Measurements from ENCODE around the gene LRRC37A3.
A peak's percentile ranks its signal among the peaks of the same experiment; 100 is the strongest.
"Not testable (repeated sequence)": the region's sequence is repeated elsewhere in the genome, so short reads cannot be mapped to it uniquely, and the experiment has no call there.

Gene LRRC37A3

DNA sequence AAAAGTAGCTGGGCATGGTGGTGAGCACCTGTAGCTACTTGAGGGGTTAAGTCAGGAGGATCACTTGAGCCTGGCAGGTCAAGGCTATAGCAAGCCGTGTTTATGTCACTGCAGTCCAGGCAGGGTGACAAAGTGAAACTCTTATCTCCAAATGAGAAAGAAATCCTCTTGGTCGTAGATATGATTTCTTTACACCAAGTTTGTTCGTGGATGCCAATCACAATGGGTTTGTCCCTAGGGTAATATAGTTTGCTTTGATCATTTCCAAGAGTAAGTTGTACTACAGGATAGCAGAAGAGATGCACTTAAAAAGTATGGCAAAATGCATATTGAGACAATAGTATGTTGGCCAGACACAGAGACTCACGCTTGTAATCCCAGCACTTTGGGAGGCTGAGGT lies 6.0 kb upstream of the LRRC37A3 start:
- DNase-seq, result not testable (repeated sequence)

DNA sequence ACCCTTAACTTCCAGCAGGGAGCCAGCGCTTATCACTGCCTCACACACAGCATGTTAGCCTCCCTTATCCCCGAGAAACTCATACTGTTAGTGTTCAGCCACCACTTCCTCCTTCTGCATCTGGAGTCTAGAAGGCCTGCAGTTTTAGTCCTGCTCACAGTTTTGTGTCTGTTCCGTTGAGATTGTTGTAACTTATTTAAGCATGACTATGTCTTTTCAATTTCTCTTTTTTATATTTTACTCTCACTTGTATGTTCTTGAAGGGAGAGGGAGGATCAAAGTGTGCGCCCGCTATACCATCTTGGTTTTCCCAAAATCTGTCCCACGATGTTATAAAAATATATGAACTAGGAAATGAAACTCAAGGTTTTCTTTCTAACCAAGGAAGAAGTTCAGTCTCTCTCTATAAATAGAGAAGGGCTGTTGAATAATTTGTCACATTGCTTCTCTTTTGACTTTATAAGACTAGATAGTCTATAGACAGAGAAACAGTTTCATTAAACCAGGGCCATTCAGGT lies 3.8 kb upstream of the LRRC37A3 start:
- DNase-seq, result not testable (repeated sequence)

DNA sequence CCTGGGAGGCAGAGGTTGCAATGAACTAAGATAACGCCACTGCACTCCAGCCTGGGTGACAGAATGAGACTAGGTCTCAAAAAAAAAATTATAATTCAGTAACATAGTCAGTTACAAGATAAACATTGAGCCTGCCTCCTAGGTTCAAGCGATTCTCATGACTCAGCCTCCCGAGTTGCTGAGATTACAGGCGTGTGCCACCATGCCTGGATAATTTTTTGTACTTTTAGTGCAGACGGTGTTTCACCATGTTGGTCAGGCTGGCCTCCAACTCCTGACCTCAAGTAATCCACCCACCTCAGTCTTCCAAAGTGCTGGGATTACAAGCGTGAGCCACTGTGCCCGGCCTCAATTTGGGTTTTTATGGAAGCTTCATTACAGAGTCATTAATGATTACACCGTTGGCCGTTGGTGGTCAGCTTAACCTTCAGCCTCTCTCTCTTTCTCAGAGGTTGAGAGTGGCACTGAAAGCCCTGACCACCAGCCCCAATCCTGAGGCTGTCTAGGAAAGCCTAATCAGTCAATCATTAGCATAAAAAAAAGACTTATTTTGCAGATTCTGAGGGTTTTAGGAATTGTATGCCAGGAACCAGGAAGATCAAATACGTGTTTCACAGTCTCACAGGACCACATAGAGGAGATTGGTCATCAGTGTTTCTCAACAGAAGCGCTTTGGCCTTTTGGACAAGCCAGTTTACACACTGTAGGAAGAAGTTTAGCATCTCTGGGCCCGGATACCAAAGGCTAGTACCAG lies 1.3 kb upstream of the LRRC37A3 start:
- DNase-seq, result no peak

DNA sequence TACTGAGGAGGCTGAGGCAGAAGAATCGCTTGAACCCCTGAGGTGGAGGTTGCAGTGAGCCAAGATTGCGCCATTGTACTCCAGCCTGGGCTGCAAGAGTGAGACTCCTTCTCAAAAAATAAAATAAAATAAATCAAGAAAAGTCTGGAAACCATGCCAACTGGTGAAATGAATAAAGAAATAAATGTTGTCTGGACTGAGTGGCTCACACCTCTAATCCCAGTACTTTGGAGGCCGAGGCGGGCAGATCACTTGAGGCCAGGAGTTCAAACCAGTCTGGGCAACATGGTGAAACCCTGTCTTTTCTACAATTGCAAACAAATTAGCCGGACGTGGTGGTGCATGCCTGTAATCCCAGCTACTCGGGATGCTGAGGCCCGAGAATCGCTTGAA lies 744 bp upstream of the LRRC37A3 start:
- DNase-seq, result no peak

DNA sequence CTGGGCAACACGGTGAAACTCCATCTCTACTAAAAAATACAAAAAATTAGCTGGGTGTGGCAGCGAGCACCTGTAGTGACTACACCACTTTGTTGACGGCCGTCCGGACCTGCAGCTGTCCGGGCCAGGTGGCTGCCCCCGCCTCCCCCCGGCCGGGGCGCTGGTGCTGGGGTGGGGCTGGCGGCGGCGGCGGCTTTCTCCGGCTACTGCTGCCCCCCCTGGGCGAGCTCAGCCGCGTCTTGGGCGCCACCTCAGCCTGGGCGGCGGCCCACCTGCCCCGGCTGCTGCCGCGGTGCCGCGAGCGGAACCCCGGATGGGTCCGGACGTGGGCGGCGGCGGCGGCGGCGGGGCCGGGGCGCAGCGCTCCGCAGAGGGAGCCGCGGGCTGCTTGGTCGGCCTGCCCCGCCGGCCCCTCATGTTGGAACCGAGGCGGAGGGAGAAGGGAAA lies 413 bp downstream of the LRRC37A3 start:
- not testable (repeated sequence) for DNase-seq

DNA sequence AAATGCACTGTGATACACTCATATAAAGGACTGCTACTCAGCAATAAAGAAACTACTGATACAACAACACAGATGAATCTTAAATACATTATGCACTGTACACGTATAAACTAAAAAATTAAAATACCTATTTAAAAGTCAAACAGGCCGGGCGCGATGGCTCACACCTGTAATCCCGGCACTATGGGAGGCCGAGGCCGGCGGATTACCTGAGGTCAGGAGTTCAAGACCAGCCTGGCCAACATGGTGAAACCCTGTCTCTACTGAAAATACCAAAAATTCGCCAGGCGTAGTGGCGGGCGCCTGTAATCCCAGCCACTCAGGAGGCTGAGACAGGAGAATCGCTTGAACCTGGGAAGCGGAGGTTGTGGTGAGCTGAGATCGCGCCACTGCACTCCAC lies 1.7 kb downstream of the LRRC37A3 start:
- DNase-seq, result not testable (repeated sequence)

DNA sequence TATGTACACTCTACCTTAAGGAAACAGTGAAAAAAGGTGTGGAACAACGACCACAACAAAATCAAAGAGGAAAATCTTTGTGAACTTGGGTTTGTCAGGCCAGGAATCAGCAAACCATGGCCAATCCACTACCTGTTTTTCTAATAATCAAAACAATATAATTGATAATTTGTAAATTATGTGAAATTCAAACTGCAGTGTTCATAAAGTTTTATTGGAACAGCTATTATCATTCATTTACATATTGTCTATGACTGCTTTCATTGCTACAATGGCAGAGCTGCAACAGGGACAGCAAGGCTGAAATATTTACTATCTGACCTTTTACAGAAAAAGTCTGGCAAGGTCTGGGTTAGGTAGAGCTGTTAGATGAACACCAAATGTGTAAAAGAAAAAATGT lies 4.0 kb downstream of the LRRC37A3 start:
- not testable (repeated sequence) for DNase-seq

DNA sequence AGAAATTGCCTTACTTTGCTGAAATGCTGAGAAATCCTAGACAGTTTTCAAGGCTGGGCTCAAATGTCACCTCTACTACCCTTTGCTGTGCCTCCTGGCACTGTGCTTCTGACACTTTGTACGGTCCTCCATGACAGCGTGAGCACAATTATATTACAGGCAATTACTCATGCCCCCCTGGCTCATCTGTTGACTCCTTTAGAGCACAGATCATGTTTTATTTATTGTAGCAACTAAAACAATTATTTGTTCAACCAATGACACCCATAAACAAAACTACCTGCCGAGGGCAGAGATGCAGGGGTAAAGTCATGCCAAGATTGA lies 9.1 kb downstream of the LRRC37A3 start:
- not testable (repeated sequence) for DNase-seq

DNA sequence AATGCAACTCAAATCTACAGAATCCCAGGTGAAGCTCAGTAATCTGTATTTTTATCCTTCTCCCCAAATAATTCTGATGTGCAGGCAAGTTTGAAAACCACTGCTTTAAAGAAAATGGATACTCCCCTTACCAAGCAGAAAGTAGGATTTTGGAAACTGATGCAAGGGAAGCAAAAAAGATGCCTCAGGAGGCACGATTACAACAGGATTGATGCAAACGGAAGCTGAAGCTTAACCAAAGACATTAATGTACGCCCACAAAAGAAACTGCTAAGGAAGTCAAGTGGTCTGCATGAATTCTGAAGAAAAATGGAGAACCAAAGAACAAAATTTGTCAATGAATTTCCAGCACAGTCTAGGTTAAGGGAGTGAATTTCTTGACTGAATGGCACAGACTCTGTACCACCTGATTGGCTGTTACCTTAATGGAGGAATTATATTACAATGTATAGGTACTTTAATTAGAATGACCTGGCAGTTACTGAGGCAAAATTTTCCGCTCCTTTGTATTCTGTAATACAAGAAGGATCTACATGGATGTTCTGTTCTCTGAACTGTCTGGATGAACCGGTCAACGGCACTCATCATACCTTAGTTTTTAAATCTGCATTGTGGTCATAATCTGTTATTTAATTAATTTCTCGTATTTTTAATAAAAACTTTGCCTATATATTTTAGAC lies 9.6 kb downstream of the LRRC37A3 start:
- DNase-seq, result not testable (repeated sequence)

DNA sequence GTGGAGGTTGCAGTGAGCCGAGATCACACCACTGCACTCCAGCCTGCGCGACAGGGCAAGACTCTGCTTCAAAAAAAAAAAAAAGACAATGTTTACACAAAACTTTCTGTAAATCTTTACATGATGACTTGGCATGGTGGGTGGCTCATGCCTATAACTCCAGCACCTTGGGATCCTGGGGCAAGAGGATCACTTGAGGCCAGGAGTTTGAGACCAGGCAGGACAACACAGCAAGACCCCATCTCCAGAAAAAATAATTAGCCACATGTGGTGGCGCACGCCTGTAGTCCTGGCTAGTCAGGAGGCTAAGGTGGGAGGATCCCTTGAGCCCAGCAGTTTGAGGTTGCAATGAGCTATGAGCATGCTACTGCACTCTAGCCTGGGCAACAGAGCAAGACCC lies 15.2 kb downstream of the LRRC37A3 start:
- DNase-seq, result not testable (repeated sequence)

DNA sequence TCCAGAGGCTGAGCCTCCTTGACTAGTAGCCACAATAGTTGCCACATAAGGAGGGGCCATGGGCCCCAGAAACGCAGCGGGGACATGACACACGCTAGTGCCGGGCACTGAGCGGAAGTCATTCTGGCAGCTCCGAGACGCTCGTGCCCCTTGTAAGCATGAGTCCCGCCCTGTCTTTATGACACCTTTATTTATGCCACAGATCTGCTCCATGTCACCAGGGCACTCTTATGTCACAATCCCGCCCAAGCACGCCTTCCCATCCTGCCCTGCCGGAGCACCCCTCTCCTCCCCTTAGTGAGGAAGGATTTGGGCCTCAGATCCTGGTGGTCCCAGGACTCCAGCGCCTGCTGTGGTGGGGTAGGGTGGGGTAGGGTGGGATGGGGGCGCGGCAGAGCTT lies 22.1 kb downstream of the LRRC37A3 start:
- DNase-seq, result not testable (repeated sequence)

DNA sequence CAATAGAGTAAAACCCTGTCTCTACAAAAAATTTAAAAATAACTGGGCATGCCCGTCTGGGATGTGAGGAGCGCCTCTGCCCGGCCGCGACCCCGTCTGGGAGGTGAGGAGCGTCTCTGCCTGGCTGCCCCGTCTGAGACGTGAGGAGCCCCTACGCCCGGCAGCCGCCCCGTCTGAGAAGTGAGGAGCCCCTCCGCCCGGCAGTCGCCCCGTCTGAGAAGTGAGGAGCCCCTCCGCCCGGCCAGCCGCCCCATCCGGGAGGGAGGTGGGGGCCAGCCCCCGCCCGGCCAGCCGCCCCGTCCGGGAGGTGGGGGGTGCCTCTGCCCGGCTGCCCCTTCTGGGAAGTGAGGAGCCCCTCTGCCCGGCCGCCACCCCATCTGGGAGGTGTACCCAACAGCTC lies 45.1 kb downstream of the LRRC37A3 start:
- DNase-seq, result not testable (repeated sequence)

DNA sequence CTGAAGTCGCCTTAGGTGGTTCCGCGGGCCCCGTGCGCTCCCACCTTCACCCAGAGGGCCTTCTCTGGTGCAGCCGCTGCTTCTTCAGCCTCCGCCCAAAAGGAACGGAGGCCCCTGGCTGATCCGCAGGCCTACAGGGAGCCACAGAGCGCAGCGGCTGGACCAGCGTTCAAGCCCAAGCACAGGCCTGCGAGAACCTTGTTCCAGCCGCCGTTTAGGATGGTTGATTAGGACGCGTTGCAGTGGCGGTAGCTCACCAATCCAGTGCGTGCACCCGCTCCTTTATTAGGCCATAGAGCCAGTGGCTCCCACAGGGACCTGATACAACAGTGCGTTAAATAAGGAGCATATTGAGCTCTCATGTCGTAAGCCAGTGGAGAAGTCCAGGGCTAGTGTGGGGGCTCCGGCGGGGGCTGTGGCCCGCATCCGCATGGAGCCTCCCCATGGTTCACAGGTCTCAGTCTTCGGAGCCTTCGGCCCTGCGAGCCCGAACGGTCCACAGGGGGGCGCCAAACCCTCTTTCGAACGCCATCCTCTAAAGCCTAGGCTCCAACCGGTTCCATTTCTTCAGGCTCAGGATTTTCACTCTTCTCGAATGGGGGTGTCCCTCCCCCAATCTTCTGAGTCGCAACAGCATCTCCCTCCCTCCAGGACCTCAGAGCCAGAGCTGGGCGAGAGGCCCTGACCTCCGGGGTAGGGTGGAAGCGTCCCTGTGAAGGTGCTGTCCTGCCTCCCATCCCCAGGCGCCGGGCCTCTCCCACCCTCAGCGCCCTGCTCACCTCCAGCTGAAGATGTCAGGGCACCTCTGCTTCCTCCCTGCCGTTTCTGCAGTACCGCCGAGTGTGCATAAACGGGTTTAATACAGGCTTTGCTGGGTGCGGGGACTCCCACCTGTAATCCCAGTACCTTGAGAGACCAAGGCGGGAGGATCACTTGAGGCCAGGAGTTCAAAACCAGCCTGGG lies 71.5 kb downstream of the LRRC37A3 start:
- DNase-seq, result peak; percentile 34

DNA sequence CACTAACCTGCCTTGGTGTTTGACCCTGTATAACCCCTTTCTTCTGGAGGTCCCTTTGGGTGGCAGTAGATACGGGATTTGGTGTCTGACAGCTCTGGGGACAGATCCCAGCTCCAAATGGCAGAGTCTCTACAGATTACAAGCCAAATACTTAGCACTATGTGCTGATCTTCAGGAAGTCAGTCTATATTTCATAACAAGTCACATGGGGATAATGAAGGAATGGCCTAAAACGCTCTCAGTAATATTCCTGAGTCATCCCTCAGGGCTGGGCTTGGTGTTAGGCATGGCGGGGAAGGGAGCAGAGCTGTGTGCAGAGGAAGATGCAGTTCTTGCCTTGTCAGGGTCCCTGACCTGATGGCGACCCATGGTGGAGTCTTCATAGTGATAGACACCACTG lies 72.4 kb downstream of the LRRC37A3 start:
- not testable (repeated sequence) for DNase-seq

DNA sequence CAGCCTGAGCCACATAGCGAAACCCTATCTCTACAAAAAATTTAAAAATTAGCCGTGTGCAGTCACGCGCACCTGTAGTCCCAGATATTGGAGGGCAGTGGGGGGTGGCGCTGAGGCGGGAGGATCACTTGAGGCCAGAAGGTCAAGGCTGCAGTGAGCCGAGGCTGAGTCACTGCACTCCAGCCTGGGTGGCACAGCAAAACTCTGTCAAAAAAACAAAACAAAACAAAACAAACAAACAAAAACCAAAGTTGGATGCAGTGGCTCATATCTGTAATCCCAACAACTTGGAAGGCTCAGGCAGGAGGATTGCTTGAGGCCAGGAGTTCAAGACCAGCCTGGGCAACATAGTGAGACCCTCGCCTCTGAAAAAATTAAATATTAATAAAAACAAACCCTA lies 75.4 kb downstream of the LRRC37A3 start:
- DNase-seq, result not testable (repeated sequence)

DNA sequence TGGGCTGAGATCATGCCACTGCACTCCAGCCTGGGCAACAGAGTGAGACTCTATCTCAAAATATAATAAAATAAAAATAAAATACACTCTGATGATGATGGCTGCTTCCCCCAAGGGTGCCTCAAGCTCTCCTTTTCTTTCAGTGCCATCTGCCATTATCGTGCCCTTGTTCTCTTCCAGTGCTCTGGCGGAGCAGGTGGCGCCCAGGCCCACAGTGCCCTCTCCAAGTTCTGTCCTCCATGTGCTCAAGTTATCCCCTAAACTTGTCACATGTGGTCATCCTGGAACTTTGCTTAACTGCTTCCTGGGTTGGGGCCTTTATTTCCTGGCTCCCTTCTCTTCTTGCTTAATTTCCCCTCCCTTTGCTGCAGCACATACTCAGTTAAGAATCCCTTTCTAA lies 76.4 kb downstream of the LRRC37A3 start:
- DNase-seq, result not testable (repeated sequence)

DNA sequence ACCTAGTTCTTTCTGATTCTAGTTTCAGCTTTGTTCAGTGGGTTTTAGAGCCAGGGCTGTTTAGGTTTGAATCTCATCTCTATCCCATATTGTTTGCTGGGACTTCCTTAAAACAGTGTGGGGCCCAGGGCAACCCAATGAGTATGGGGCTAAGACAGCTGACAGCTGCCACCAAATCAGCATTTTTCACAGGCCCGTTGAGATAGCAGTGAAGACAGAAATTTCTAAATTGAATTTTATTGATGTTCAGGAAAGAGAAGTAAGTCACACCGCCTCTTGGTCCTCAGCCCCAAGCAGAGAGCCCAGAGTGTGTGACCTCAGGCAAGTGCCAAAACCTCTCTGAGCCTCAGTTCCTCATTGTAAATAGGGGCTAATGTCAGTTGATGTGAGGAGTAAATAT lies 78.3 kb downstream of the LRRC37A3 start:
- DNase-seq, result not testable (repeated sequence)

DNA sequence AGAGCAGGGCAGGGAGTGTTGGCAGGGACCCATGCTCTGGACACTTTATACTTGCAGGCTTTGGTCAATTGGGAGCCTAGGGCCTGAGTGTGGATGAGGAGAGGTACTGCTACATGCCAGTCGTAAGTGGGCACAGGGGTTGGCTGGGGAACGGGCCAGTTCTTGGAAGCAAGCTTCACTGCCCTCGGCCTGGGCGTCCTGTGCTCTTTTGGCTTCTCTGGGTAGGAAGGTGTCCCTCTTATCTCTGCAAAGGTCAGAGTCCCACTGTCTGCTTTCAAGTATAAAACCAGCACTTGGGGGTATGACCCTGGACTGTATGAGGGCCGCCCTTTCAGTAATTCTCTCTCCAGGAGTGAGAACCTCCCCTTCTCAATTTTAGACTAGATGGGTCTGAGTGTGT lies 80.8 kb downstream of the LRRC37A3 start:
- not testable (repeated sequence) for DNase-seq

DNA sequence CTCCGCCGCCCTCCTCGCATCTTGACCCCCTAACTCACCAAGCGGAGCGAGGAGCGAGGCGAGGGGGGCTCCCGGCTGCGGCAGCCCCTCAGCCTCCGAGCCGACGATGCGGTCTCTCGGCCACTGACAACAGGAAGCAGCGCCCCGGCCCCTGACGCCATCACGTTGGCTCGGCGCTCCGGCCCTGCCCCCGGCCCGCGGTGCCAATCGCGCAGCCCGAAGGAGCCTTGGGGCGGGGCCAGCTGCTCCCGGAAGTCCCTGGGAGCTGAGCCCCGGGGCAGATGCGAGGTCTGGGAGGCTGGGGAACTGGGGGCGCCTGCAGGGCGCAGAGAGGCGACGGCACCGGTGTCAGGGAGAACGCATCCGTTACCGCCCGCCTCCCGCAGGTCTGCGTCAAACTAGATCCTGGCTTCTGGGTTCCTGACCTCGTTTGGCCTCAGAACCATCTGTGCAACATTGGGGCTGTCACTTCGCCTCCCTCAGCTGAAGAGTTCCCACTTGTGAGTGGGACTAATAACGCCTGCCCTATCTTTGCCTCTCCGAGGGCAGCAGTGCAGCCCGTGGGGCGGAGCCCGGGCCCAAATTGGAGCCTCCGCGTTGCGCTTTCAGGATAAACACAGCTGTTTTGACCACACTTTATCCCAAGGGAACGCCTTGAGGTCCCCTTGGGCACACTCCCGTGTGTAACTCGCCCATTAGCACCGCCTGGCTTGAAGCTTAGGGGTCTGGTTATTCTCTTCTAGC lies 82.1 kb downstream of the LRRC37A3 start:
- DNase-seq, result peak; percentile 84

DNA sequence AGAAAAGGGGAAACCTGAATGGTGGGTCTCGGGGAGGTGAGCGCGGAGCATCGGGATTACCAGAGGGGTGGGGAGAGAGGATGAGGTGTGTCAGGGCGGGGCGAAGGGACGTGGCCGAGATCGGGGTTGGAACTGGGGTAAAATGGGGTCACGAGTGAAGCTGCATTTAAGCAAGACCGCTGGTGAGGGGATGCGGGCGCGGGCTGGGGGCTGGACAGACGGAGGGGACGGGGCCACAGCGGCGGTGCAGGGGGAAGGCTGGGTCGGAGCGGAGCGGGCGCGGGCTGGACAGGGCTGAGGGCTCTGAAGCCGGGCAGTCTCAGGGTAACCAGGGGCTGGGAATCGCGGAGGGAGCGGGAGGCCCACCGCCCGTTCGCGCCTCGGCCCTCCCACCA lies 82.7 kb downstream of the LRRC37A3 start:
- DNase-seq, result not testable (repeated sequence)

DNA sequence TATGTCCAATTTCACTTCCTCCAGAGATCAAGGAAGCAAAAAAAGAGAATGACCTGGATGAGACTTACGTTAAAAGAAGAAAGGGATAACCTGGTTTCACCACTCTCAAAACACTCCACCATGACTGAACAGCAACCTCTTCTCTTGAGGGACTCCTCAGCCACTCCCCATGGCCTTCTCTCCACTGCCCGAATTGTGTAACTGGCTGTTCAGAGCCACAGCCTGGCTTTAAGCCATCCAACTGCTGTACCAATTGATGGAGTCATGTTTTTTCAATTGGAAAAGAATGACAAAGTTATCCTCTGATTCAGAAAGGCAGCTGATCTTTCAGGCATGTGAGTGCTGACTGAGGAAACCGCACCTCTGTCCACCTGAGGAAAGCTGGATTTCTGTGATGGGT lies 85.2 kb downstream of the LRRC37A3 start:
- DNase-seq, result not testable (repeated sequence)

DNA sequence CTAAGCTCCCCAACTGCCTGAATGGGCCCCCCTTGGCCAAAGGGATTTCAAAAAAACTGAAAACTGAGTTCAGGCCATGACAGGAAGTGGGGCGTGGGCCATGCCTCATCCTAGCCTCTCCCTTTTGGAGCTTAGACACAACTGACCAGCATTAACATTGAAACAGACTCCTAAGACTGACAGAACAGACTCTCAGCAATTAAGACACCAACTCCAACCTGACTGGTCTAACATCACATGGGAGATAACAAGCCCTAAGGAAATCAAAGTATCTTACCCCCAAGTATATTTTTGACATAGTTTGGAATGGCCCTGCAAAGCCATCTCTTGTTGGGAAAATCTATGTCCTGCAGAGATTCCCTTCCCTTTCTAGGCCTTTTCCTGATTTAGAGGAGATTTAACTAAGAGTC lies 88.6 kb downstream of the LRRC37A3 start:
- DNase-seq, result not testable (repeated sequence)

All from activated gamma-delta T cell (primary cell).